Measurements from ENCODE around the gene CTH. TPM values are rescaled to one million over a fixed set of nuclear protein-coding genes. Genes with fewer than 3 reads are reported as not detected.
"Not testable (repeated sequence)": the region's sequence is repeated elsewhere in the genome, so short reads cannot be mapped to it uniquely, and the experiment has no call there.

The CTH gene
- total RNA-seq, 1 experiment from 2014 or later, result 0.69 TPM

DNA sequence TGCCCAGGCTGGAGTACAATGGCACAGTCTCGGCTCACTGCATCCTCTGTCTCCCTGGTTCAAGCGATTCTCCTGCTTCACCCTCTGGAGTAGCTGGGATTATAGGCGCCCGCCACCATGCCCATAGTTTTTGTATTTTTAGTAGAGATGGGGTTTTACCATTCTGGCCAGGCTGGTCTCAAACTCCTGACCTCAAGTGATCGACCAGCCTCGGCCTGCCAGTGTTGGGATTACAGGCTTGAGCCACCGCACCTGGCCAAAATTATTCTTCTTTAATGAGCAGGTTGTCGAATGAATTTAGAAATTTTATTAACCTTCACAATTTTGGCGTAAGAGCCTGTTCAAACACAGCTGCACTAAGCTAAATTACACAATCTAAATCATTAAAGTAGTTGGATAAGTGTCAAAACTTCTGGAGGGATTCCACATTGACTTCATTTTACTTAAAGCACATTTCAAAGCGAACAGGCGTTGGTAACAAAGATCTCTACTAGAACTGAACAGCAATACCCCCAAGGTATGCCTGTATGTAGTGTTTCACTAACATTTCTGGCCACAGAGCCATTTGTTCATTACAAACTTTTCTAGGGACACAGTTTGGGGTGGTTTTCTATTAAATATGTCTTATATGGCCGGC is 5.2 kb upstream of the CTH start:
- no peak for DNase-seq (ENCODE audit: low read depth)

- DNase-seq (ENCODE audit: low read depth), result no peak
Measured at GRCh38 chr1:70409136-70409535, 1.9 kb upstream of the CTH start.

DNA sequence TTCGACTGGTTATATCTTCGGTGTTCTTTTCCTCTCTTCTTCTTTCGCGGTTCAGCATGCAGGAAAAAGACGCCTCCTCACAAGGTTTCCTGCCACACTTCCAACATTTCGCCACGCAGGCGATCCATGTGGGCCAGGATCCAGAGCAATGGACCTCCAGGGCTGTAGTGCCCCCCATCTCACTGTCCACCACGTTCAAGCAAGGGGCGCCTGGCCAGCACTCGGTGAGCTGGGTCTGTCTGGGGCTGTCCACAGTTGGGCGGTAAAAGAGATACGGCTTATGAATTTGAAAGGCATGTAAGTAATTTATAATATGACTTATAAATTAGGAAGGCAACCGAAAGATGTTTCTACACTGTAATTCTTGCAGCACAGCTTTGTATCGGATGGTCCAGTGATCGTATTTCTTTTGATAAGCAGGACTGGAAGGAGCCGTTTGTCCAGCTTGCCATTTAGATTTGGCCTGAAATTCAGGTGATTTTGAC is 334 bp downstream of the CTH start:
- DNase-seq (ENCODE audit: low read depth), result no peak

DNA sequence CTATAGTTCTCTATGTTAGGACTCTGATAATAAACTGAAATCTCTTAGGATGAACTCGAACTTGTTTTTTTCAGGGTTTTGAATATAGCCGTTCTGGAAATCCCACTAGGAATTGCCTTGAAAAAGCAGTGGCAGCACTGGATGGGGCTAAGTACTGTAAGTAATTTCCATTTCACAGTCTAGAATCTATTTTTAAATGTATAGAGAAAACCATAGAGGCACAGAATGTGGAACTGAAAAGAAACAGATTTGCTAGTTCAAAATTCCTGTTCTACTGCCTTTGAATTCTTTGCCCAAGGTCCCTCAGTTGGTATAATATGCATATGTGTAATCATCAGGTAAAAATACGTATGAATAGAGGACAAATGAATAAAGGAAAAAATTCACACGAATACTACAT is 4.8 kb downstream of the CTH start:
- no peak for DNase-seq (ENCODE audit: low read depth)

DNA sequence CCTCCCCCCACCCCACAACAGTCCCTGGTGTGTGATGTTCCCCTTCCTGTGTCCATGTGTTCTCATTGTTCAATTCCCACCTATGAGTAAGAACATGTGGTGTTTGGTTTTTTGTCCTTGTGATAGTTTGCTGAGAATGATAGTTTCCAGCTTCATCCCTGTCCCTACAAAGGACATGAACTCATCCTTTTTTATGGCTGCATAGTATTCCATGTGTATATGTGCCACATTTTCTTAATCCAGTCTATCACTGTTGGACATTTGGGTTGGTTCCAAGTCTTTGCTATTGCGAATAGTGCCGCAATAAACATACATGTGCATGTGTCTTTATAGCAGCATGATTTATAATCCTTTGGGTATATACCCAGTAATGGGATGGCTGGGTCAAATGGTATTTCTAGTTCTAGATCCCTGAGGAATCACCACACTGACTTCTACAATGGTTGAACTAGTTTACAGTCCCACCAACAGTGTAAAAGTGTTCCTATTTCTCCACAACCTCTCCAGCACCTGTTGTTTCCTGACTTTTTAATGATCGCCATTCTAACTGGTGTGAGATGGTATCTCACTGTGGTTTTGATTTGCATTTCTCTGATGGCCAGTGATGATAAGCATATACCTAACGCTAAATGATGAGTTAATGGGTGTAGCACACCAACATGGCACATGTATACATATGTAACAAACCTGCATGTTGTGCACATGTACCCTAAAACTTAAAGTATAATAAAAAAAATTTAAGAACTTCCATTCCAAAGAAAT is 8.1 kb downstream of the CTH start:
- not testable (repeated sequence) for DNase-seq (ENCODE audit: low read depth)

GRCh38 chr1:70420320-70420719 is 9.3 kb downstream of the CTH start:
- DNase-seq (ENCODE audit: low read depth), result no peak

DNA sequence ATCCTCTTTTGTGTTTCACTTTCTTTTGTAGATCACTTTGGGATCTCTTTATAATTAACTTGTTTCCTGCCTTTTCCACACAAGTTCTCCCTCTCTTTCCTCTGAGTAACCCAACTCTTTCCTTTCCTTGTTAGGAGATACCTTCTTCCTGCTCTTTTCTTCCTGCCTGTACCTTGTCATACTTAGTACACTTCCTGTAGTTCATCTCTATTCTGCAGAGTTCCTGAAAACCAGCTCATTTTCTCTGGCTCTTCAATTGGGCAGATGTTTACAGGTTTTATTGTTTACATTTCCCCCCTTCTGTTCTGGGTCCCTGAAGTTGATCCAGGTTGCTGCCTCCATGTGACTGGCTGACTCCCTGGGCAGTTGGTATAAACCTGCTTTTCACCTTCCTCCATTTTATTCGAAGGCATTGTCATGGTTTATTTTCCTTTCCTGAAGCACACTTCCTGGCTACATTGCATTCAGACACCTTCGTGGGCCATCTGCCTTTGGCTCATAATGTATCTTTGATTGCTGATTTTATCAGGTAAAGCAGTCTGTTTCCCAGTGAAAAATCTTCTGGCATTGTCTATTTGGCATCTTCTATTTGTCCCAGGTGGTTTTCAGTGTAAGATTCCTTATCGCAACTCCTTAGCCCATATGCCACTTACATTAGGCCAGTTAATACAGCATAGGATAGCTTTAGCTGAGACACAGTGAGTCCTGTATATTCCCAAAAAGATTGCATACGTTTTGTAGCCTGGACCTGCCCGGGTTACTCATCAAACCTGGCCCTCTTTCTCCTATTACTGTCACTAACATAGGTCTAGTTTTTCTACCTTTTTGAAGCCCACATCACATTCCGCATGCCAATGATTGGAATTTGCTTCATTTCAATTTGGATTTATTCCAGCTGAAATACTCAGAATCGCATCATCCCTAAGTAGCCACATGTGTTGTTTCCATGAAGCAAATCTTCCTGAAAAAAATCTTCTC is 15.4 kb downstream of the CTH start:
- no peak for DNase-seq (ENCODE audit: low read depth)

DNA sequence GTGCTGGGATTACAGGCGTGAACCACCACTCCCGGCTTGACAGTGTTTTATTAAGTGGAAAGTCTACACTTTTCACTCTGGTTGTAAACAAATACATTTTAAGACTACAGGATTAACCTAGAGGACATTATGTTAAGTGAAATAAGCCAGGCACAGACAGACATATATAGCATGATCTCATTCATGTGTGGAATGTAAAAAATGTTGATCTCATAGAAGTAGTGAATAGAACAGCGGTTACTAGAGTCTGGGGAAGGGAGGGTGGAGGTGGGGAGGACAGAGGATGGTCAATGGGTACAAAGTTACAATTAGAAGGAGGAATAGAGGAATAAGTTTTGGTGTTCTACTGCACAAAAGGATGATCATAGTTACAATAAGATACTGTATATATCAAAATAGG is 16.9 kb downstream of the CTH start:
- no peak for DNase-seq (ENCODE audit: low read depth)

DNA sequence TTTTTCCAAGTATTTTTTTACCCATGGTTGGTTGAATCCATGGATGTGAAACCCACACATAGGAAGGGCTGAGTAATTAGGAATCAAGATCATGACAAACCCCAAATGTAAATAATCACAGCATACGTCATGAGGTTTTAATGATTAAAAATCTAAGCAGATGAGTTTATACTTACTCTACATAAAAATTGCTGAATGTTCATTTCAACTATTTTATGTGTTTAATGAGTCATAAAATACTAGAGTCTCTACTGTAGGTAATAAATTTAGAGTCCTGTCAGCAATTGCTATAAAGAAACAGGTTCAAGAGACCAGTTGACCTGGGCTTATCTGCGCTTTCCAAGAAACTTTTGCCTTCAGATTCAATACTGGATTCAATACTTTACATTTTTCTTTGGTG is 18.2 kb downstream of the CTH start:
- no peak for DNase-seq (ENCODE audit: low read depth)

- no peak for DNase-seq (ENCODE audit: low read depth)
Measured at GRCh38 chr1:70429757-70430156, 18.7 kb downstream of the CTH start.

GRCh38 chr1:70431317-70431716 is 20.2 kb downstream of the CTH start:
- DNase-seq (ENCODE audit: low read depth), result no peak

GRCh38 chr1:70431874-70432273 is 20.8 kb downstream of the CTH start:
- no peak for DNase-seq (ENCODE audit: low read depth)

GRCh38 chr1:70434253-70434859 is 23.3 kb downstream of the CTH start:
- no peak for DNase-seq (ENCODE audit: low read depth)

DNA sequence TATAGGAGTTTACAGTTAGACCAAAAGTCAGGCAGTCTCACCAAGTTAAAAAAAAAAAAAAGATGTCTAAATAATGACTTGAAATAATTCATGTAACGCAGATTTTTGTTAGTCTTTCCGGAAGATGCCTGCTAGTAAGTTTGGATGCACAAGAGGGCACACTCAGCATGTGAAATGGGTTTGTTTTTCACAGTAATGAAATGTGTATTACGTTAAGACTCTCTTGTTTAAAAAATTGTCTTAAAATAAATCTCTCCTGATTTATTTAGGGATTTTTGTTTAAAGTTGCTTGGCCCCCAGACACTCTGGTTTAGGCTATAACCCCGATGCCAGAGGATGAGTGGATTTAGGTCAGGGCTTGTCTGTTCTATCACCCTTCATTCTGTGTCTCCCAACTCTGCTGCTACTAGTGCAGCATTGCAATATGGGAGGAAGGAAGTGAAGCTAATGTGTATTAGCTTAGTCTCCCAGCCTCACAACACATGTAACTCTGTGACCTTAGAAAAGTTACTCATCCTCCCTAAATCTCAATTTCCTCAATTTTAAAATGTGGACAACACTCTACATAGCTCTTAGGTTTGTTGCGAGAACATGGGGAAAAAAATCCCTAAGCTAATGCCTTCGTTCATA is 25.7 kb downstream of the CTH start:
- DNase-seq (ENCODE audit: low read depth), result peak; percentile 11

DNA sequence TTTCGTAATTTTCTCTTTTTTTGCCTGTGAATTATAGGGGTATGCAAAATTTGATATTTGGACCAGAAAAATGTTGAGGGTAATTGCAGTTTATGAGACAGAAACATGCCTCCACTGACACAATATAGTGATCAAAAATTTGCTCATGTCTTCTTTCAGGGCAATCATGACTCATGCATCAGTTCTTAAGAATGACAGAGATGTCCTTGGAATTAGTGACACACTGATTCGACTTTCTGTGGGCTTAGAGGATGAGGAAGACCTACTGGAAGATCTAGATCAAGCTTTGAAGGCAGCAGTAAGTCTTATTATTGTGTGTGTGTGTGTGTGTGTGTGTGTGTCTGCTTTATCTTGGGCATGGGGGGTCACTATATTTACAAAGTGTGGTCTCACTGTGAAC is 27.5 kb downstream of the CTH start:
- no peak for DNase-seq (ENCODE audit: low read depth)

GRCh38 chr1:70440642-70441391 is 29.7 kb downstream of the CTH start:
- DNase-seq (ENCODE audit: low read depth), result no peak

DNA sequence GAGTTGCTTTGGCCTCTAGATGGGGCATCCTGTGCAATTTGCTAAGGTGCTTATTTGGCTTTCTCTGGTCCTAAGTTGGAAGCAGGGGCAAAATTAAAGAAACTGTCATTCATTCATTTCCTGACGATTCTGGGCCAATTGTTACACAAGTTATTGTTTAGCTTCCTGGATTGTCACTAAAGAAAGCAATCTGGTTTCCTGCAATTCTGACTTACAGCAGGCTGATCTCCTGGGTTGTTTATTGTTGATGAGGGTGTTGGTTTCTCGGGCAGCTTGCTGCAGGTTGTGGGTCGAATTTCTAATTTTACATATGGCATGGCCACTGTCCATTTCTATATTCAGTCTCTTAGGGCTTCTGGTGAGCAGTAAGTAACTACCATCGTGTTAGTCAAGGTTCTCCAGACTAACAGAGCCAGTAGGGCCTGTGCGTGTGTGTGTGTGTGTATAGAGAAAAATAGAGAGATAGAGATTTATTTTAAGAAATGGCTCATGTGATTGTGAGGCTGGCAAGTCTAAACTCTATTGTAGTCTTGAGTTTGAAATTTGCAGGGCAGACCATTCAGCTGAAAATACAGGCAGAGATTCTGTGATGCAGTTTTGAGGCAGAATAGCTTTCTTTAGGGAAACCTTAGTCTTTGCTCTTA is 30.4 kb downstream of the CTH start:
- DNase-seq (ENCODE audit: low read depth), result no peak

GRCh38 chr1:70442490-70442889 is 31.4 kb downstream of the CTH start:
- no peak for DNase-seq (ENCODE audit: low read depth)

- DNase-seq (ENCODE audit: low read depth), result no peak
Measured at GRCh38 chr1:70443739-70444138, 32.7 kb downstream of the CTH start.

DNA sequence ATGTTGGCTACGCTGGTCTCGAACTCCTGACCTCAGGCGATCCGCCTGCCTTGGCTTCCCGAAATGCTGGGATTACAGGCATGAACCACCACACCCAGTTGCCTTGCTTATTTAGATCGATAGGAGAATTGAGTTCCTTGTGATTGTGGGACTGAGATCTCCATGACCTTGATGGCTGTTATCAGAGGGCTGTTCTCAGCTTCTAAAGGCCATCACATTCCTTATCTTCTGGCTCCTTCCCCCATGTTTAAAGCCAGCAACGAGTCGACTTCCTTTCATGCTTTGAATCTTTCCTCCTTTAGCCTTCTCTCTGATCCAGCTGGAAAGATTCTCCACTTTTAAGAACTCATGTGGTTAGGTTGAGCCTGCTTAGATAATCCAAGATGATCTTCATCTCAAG is 38.0 kb downstream of the CTH start:
- DNase-seq (ENCODE audit: low read depth), result no peak

Data from LHCN-M2 (cell line).